ENCODE results near the gene ZNF714. TPM values are rescaled to one million over a fixed set of nuclear protein-coding genes. Genes with fewer than 3 reads are reported as not detected.

ZNF714 gene
- total RNA-seq, 1 experiment from 2014 or later = 13.2 TPM

DNA sequence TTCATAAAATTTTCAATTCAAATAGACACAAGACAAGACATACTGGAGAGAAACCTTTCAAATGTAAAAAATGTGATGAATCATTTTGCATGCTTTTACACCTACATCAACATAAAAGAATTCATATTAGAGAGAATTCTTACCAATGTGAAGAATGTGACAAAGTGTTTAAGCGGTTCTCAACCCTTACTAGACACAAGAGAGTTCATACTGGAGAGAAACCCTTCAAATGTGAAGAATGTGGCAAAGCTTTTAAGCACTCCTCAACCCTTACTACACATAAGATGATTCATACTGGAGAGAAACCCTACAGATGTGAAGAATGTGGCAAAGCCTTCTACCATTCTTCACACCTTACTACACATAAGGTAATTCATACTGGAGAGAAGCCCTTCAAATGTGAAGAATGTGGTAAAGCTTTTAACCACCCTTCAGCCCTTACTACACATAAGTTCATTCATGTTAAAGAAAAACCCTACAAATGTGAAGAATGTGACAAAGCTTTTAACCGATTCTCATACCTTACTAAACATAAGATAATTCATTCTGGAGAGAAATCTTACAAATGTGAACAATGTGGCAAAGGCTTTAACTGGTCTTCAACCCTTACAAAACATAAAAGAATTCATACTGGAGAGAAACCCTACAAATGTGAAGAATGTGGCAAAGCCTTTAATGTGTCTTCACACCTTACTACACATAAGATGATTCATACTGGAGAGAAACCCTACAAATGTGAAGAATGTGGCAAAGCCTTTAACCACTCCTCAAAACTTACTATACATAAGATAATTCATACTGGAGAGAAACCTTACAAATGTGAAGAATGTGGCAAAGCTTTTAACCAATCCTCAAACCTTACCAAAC, 35.3 kb downstream of the ZNF714 start:
- intact Hi-C loops (cut with micrococcal nuclease; ENCODE audit: unreplicated experiment) = no loop called here

DNA sequence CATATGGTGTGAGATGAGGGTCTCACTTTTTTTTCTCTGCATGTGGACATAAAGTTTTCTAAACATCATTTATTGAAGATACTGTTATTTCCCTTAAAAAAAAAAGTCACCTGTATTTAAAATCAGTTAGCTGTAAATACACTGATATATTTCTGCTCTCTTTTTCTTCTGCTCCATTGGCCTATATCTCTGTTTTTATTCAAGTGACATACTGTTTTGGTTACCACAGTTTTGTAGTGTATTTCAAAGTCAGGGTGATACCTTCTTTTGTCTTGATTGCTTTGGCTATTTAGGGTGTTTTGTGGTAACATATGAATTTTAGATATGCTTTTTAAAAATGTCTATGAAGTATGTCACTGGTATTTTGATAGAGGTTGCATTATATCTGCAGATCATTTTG, 44.1 kb downstream of the ZNF714 start:
- no peak for DNase-seq
- Mint-ChIP-seq H3K27me3 (ENCODE audit: insufficient read depth, unreplicated experiment) (no peaks in the 10 kb centered on the region), H3K36me3 (ENCODE audit: insufficient read depth, unreplicated experiment) (peaks cover 4% of the 10 kb centered on the region), H3K4me1 (ENCODE audit: low read depth, unreplicated experiment) (no peaks in the 10 kb centered on the region), H3K4me3 (ENCODE audit: unreplicated experiment) (no peak overlapping the region), H3K27ac (ENCODE audit: unreplicated experiment) (no peak overlapping the region), H3K9me3 (ENCODE audit: unreplicated experiment) (peaks cover 26% of the 10 kb centered on the region)
- POLR2A ChIA-PET = no interaction called here
- H3K9me3 ChIP-seq = peaks cover 8% of the 10 kb centered on the region; the same call in 1 of the 2 replicates
- H3K36me3 ChIP-seq (ENCODE audit: control insufficient read depth, insufficient read depth, low read length) = no peaks in the 10 kb centered on the region
- intact Hi-C loops (cut with micrococcal nuclease; ENCODE audit: unreplicated experiment) = no loop called here
- H3K27me3 ChIP-seq (replicated peaks; ENCODE audit: control insufficient read depth, insufficient read depth, low read length) = no peaks in the 10 kb centered on the region
- H3K4me1 ChIP-seq = no peaks in the 10 kb centered on the region
- no TSS peak for BruUV-seq (replicated peaks)
- H3K4me3 ChIP-seq (ENCODE audit: low read depth, low read length) = no peak overlapping the region
- CTCF ChIA-PET = no interaction called here
- TF ChIP-seq, protein P1, sequence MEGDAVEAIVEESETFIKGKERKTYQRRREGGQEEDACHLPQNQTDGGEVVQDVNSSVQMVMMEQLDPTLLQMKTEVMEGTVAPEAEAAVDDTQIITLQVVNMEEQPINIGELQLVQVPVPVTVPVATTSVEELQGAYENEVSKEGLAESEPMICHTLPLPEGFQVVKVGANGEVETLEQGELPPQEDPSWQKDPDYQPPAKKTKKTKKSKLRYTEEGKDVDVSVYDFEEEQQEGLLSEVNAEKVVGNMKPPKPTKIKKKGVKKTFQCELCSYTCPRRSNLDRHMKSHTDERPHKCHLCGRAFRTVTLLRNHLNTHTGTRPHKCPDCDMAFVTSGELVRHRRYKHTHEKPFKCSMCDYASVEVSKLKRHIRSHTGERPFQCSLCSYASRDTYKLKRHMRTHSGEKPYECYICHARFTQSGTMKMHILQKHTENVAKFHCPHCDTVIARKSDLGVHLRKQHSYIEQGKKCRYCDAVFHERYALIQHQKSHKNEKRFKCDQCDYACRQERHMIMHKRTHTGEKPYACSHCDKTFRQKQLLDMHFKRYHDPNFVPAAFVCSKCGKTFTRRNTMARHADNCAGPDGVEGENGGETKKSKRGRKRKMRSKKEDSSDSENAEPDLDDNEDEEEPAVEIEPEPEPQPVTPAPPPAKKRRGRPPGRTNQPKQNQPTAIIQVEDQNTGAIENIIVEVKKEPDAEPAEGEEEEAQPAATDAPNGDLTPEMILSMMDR (IDR thresholded peaks at IDR 0.05; ENCODE audit: insufficient read depth in 1 of 2, low read depth in 1 of 2, low read length in 1 of 2, severe bottlenecking in 1 of 2, unreplicated experiment in 1 of 2) = no peak

More for the DNA sequence above, 35.3 kb downstream of the ZNF714 start:
- TF ChIP-seq, protein P1 (IDR thresholded peaks at IDR 0.05; ENCODE audit: insufficient read depth in 1 of 2, low read depth in 1 of 2, low read length in 1 of 2, severe bottlenecking in 1 of 2, unreplicated experiment in 1 of 2) = no peak
- CTCF ChIA-PET = no interaction called here
- Mint-ChIP-seq H3K4me1 (ENCODE audit: low read depth, unreplicated experiment) (no peaks in the 10 kb centered on the region), H3K27me3 (ENCODE audit: insufficient read depth, unreplicated experiment) (no peaks in the 10 kb centered on the region), H3K36me3 (ENCODE audit: insufficient read depth, unreplicated experiment) (peaks cover 49% of the 10 kb centered on the region), H3K4me3 (ENCODE audit: unreplicated experiment) (no peak overlapping the region), H3K27ac (ENCODE audit: unreplicated experiment) (no peak overlapping the region), H3K9me3 (ENCODE audit: unreplicated experiment) (peaks cover 14% of the 10 kb centered on the region)
- Histone ChIP-seq H3K4me1 (no peaks in the 10 kb centered on the region), H3K36me3 (ENCODE audit: control insufficient read depth, insufficient read depth, low read length) (no peaks in the 10 kb centered on the region), H3K27me3 (replicated peaks; ENCODE audit: control insufficient read depth, insufficient read depth, low read length) (no peaks in the 10 kb centered on the region), H3K9me3 (peaks cover 4% of the 10 kb centered on the region; the same call in 1 of the 2 replicates), H3K4me3 (ENCODE audit: low read depth, low read length) (no peak overlapping the region)
- no TSS peak for BruUV-seq (replicated peaks)
- POLR2A ChIA-PET = no interaction called here
- DNase-seq = no peak

DNA sequence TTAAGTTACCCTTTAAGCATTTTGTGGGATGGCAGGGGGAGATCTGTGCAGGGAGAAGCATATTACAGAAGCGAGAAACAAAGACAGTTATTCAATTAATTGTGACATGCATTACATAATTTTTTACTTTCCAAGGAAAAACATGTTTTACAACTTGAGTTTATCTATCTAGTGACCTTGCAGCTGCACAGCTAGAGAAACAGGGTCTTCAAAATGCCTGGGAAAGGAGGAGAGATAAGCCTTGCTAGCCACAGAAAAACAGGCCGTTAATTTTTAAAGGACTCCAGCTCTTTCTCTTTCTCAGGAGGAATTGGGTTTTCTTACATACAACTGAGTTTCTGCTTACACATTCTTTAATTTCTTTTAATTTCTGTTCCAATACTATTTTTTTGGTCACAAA, 45.0 kb downstream of the ZNF714 start:
- no peaks in the 10 kb centered on the region for H3K4me1 Mint-ChIP-seq (ENCODE audit: low read depth, unreplicated experiment)
- BruUV-seq (replicated peaks) = no TSS peak
- H3K4me3 Mint-ChIP-seq (ENCODE audit: unreplicated experiment) = no peak overlapping the region
- peaks cover 8% of the 10 kb centered on the region; the same call in 1 of the 2 replicates for H3K9me3 ChIP-seq
- H3K4me3 ChIP-seq (ENCODE audit: low read depth, low read length) = no peak overlapping the region
- H3K27me3 ChIP-seq (replicated peaks; ENCODE audit: control insufficient read depth, insufficient read depth, low read length) = no peaks in the 10 kb centered on the region
- TF ChIP-seq, protein P1 (IDR thresholded peaks at IDR 0.05; ENCODE audit: insufficient read depth in 1 of 2, low read depth in 1 of 2, low read length in 1 of 2, severe bottlenecking in 1 of 2, unreplicated experiment in 1 of 2) = no peak
- intact Hi-C loops (cut with micrococcal nuclease; ENCODE audit: unreplicated experiment) = no loop called here
- peaks cover 26% of the 10 kb centered on the region for H3K9me3 Mint-ChIP-seq (ENCODE audit: unreplicated experiment)
- no peaks in the 10 kb centered on the region for H3K36me3 ChIP-seq (ENCODE audit: control insufficient read depth, insufficient read depth, low read length)
- H3K27ac Mint-ChIP-seq (ENCODE audit: unreplicated experiment) = no peak overlapping the region
- no peaks in the 10 kb centered on the region for H3K4me1 ChIP-seq
- H3K27me3 Mint-ChIP-seq (ENCODE audit: insufficient read depth, unreplicated experiment) = no peaks in the 10 kb centered on the region
- DNase-seq = no peak
- H3K36me3 Mint-ChIP-seq (ENCODE audit: insufficient read depth, unreplicated experiment) = peaks cover 4% of the 10 kb centered on the region
- POLR2A ChIA-PET = no interaction called here
- CTCF ChIA-PET = no interaction called here
